ENCODE results near the gene LCK. TPM values are rescaled to one million over a fixed set of nuclear protein-coding genes. Genes with fewer than 3 reads are reported as not detected.

LCK gene
- total and polyA plus RNA-seq, 10 of the 15 experiments (the other 5 are each of a cell fraction or from before 2014, with no cell fraction given) = 31.5 to 173 (median 119) TPM

GRCh38 chr1:32221980-32222755, 28.9 kb upstream of the LCK start, which contains the start of the genes EIF3I and TMEM234 (continued):
- TF ChIP-seq PKNOX1 (IDR thresholded peaks at IDR 0.05) = peak; percentile 36; the same call in 1 of the 2 replicates
- TF ChIP-seq RB1 (IDR thresholded peaks at IDR 0.05; ENCODE audit: borderline replicate concordance) = no peak
- peak; percentile 93 for TF ChIP-seq POLR2AphosphoS5 (IDR thresholded peaks at IDR 0.05; ENCODE audit: low read length)
- no peak for TF ChIP-seq TBL1XR1 (IDR thresholded peaks at IDR 0.05; ENCODE audit: low read depth, low read length)
- peak; percentile 57 for TF ChIP-seq SMAD1 (IDR thresholded peaks at IDR 0.05; ENCODE audit: low read depth, partially characterized antibody)
- no peak for TF ChIP-seq FOXK2 (IDR thresholded peaks at IDR 0.05)
- TF ChIP-seq EGR1 (IDR thresholded peaks at IDR 0.05; ENCODE audit: borderline replicate concordance in 1 of 2, low read depth in 2 of 2, low read length in 2 of 2) = peak in 1 of 2 experiments; percentile 55; a peak in 1 of 3 replicates
- no peak for TF ChIP-seq PRDM15 (CRISPR knock-in tag; IDR thresholded peaks at IDR 0.05)
- TF ChIP-seq TCF7 (IDR thresholded peaks at IDR 0.05; ENCODE audit: borderline replicate concordance) = no peak
- TF ChIP-seq USF1 (IDR thresholded peaks at IDR 0.05; ENCODE audit: borderline replicate concordance, extremely low read length, insufficient read depth, low read depth, low read length) = no peak
- TF ChIP-seq SIX5 (IDR thresholded peaks at IDR 0.05; ENCODE audit: low read depth, low read length, severe bottlenecking) = peak; percentile 20
- no peak for TF ChIP-seq REST (IDR thresholded peaks at IDR 0.05; ENCODE audit: low read depth, low read length)
- TF ChIP-seq KAT2A (conservative IDR thresholded peaks at IDR 0.05; ENCODE audit: control insufficient read depth, low read depth, low read length) = no peak
- TF ChIP-seq NR2C1 (IDR thresholded peaks at IDR 0.05) = peak; percentile 95
- no peak for TF ChIP-seq RELA (IDR thresholded peaks at IDR 0.05; ENCODE audit: borderline replicate concordance, partially characterized antibody)
- no peak for TF ChIP-seq CEBPZ (IDR thresholded peaks at IDR 0.05; ENCODE audit: low read depth, low read length)
